ENCODE results near the gene DSP. TPM values are rescaled to one million over a fixed set of nuclear protein-coding genes. Genes with fewer than 3 reads are reported as not detected.

The DSP gene
- total and polyA plus RNA-seq, 8 donors, result 12.0 to 125 (median 80.6) TPM

- Histone ChIP-seq H3K27me3 (peaks cover 11 to 74% (median 22%) of the 10 kb centered on the region in 3 donors), H3K4me1 (peaks cover 20 to 61% (median 33%) of the 10 kb centered on the region in 4 donors), H3K27ac (peak overlapping the region; percentile 81 to 95 (median 89)), H3K9me3 (no peaks in the 10 kb centered on the region), H3K36me3 (no peaks in the 10 kb centered on the region), H3K4me3 (peak overlapping the region; percentile 59 to 81 (median 61))
- peak; percentile 85 to 91 for DNase-seq
- peak in 2 of 3 donors; percentile 28 to 55 for TF ChIP-seq POLR2AphosphoS5 (IDR thresholded peaks at IDR 0.05)
- TF ChIP-seq EP300 (IDR thresholded peaks at IDR 0.05), result no peak
- TF ChIP-seq POLR2A (IDR thresholded peaks at IDR 0.05), result peak in 1 of 4 donors; percentile 13
- WGBS, 5 donors, result 2 to 15% (median 5%) methylated on average over 12 to 32 of the region's 32 CpGs
- intact Hi-C loops (cut with DNase I; ENCODE audit: low total_unique reads), result no loop called here
These were observed 1.6 kb downstream of the DSP start for GRCh38 chr6:7542874-7543624.

GRCh38 chr6:7543789-7544424, 2.4 kb downstream of the DSP start:
- H3K27me3 ChIP-seq, result peaks cover 11 to 65% (median 22%) of the 10 kb centered on the region in 3 donors
- H3K9me3 ChIP-seq, result no peaks in the 10 kb centered on the region
- peak overlapping the region; percentile 59 to 81 (median 61) for H3K4me3 ChIP-seq
- intact Hi-C loops (cut with DNase I; ENCODE audit: low total_unique reads), result no loop called here
- peak in 1 of 2 donors; percentile 55 for DNase-seq
- 18 to 43% (median 31%) methylated on average over 13 of the region's 13 CpGs for WGBS, 5 donors
- H3K36me3 ChIP-seq, result no peaks in the 10 kb centered on the region
- TF ChIP-seq EP300 (IDR thresholded peaks at IDR 0.05), result no peak
- TF ChIP-seq POLR2AphosphoS5 (IDR thresholded peaks at IDR 0.05), result no peak
- TF ChIP-seq POLR2A (IDR thresholded peaks at IDR 0.05), result no peak
- TF ChIP-seq CTCF (IDR thresholded peaks at IDR 0.05), result no peak
- peak overlapping the region; percentile 80 to 95 (median 86) for H3K27ac ChIP-seq
- H3K4me1 ChIP-seq, result peaks cover 24 to 67% (median 35%) of the 10 kb centered on the region in 4 donors

- Histone ChIP-seq H3K4me3 (no peak overlapping the region), H3K36me3 (no peaks in the 10 kb centered on the region), H3K9me3 (no peaks in the 10 kb centered on the region), H3K4me1 (peaks cover 24 to 74% (median 38%) of the 10 kb centered on the region in 4 donors), H3K27me3 (peaks cover 11 to 59% (median 22%) of the 10 kb centered on the region in 3 donors), H3K27ac (peak overlapping the region in 2 of 5 donors; percentile 81 to 95)
- TF ChIP-seq POLR2AphosphoS5 (IDR thresholded peaks at IDR 0.05) (no peak), EP300 (IDR thresholded peaks at IDR 0.05) (no peak), CTCF (IDR thresholded peaks at IDR 0.05) (no peak), POLR2A (IDR thresholded peaks at IDR 0.05) (no peak)
- WGBS, 5 donors, result 50 to 70% (median 56%) methylated on average over 3 of the region's 3 CpGs
- intact Hi-C loops (cut with DNase I; ENCODE audit: low total_unique reads), result no loop called here
- DNase-seq, result no peak
These were observed 3.1 kb downstream of the DSP start for GRCh38 chr6:7544597-7544996.

- 59 to 89% (median 82%) methylated on average over 12 of the region's 12 CpGs for WGBS, 5 donors
- Histone ChIP-seq H3K36me3 (no peaks in the 10 kb centered on the region), H3K4me3 (peak overlapping the region in 1 of 4 donors; percentile 10), H3K4me1 (peaks cover 24 to 76% (median 39%) of the 10 kb centered on the region in 4 donors), H3K9me3 (no peaks in the 10 kb centered on the region), H3K27me3 (peaks cover 11 to 50% (median 22%) of the 10 kb centered on the region in 3 donors), H3K27ac (peak overlapping the region; percentile 2 to 48 (median 19))
- intact Hi-C loops (cut with DNase I; ENCODE audit: low total_unique reads), result no loop called here
- DNase-seq, result no peak
- no peak for TF ChIP-seq CTCF (IDR thresholded peaks at IDR 0.05)
- no peak for TF ChIP-seq POLR2A (IDR thresholded peaks at IDR 0.05)
- no peak for TF ChIP-seq POLR2AphosphoS5 (IDR thresholded peaks at IDR 0.05)
- TF ChIP-seq EP300 (IDR thresholded peaks at IDR 0.05), result no peak
These were observed 4.0 kb downstream of the DSP start for GRCh38 chr6:7545316-7546019.

Measured in stomach (tissue), 9 donors.